ENCODE results near the gene ALDH16A1.

The ALDH16A1 gene

DNA sequence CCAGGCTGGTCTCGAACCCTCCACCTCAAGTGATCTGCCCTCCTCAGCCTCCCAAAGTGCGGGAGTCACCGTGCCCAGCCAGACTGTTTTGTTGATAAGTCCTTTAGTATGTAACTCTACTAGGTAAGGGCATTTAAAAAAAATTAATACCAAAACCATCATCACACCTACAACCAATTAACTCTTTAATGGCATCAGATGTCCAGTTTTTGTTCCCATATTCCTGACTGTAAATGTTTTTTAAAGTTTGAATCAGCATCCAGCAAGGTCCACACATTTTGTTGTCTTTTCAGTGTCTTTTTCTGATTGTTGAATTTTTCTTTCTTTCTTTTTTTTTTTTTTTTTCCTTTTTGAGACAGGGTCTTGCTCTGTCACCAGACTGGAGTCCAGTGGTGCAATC lies 65.0 kb downstream of the ALDH16A1 start:
- Histone ChIP-seq H3K4me3 (ENCODE audit: low read length, poor library complexity, severe bottlenecking) (no peak overlapping the region), H3K4me2 (ENCODE audit: low read depth, low read length, poor library complexity, severe bottlenecking) (no peak overlapping the region), H2AFZ (ENCODE audit: low read length) (no peak overlapping the region), H3K9me2 (replicated peaks; ENCODE audit: low read depth, low read length) (no peaks in the 10 kb centered on the region), H4K20me1 (ENCODE audit: insufficient read depth, low read length, poor library complexity, severe bottlenecking) (no peaks in the 10 kb centered on the region), H3K36me3 (ENCODE audit: insufficient read depth, low read length) (no peaks in the 10 kb centered on the region), H3K27me3 (ENCODE audit: insufficient read depth, low read length, poor library complexity, severe bottlenecking) (no peaks in the 10 kb centered on the region), H3K9ac (ENCODE audit: low read depth, low read length, poor library complexity, severe bottlenecking) (no peak overlapping the region), H3K9me3 (ENCODE audit: insufficient read depth, low read depth, low read length) (no peaks in the 10 kb centered on the region), H3K4me1 (ENCODE audit: insufficient read depth, low read length, poor library complexity, severe bottlenecking) (peaks cover 7% of the 10 kb centered on the region), H3F3A (ENCODE audit: low read depth) (no peaks in the 10 kb centered on the region), H3K79me2 (ENCODE audit: insufficient read depth, low read length) (no peaks in the 10 kb centered on the region)
- TF ChIP-seq CTCF (conservative IDR thresholded peaks at IDR 0.05; ENCODE audit: low read length) (no peak), EZH2phosphoT487 (IDR thresholded peaks at IDR 0.05; ENCODE audit: borderline replicate concordance) (no peak)

All from Loucy (cell line).